ENCODE measurements around the gene TTC39C.
"Not testable (repeated sequence)": the region's sequence is repeated elsewhere in the genome, so short reads cannot be mapped to it uniquely, and the experiment has no call there.

Gene TTC39C

GRCh38 chr18:24112874-24113615 is 98.5 kb downstream of the TTC39C start:
- H3K4me3 ChIP-seq (ENCODE audit: low read length): no peak overlapping the region
- no peak for DNase-seq (ENCODE audit: low read depth, low spot score)

GRCh38 chr18:24114924-24115549 is 100.5 kb downstream of the TTC39C start:
- DNase-seq (ENCODE audit: low read depth, low spot score): no peak
- H3K4me3 ChIP-seq (ENCODE audit: low read length): no peak overlapping the region

- DNase-seq (ENCODE audit: low read depth, low spot score): peak; percentile 14
- no peak overlapping the region for H3K4me3 ChIP-seq (ENCODE audit: low read length)
Observed at GRCh38 chr18:24115628-24116027, 101.1 kb downstream of the TTC39C start.

GRCh38 chr18:24118750-24119577 is 104.4 kb downstream of the TTC39C start:
- no peak overlapping the region for H3K4me3 ChIP-seq (ENCODE audit: low read length)
- DNase-seq (ENCODE audit: low read depth, low spot score): peak; percentile 76

GRCh38 chr18:24120676-24121075 is 106.1 kb downstream of the TTC39C start:
- DNase-seq (ENCODE audit: low read depth, low spot score): no peak

GRCh38 chr18:24121625-24122024 is 107.1 kb downstream of the TTC39C start:
- no peak overlapping the region for H3K4me3 ChIP-seq (ENCODE audit: low read length)
- DNase-seq (ENCODE audit: low read depth, low spot score): no peak

More at GRCh38 chr18:24120676-24121075, 106.1 kb downstream of the TTC39C start:
- no peak overlapping the region for H3K4me3 ChIP-seq (ENCODE audit: low read length)

- no peak for DNase-seq (ENCODE audit: low read depth, low spot score)
- H3K4me3 ChIP-seq (ENCODE audit: low read length): no peak overlapping the region
Observed at GRCh38 chr18:24126155-24126961, 111.8 kb downstream of the TTC39C start.

- no peak overlapping the region for H3K4me3 ChIP-seq (ENCODE audit: low read length)
- no peak for DNase-seq (ENCODE audit: low read depth, low spot score)
Observed at GRCh38 chr18:24127735-24128134, 113.2 kb downstream of the TTC39C start.

GRCh38 chr18:24128700-24129099 is 114.1 kb downstream of the TTC39C start:
- H3K4me3 ChIP-seq (ENCODE audit: low read length): no peak overlapping the region
- DNase-seq (ENCODE audit: low read depth, low spot score): no peak

- no peak overlapping the region for H3K4me3 ChIP-seq (ENCODE audit: low read length)
- DNase-seq (ENCODE audit: low read depth, low spot score): no peak
Observed at GRCh38 chr18:24130494-24130893, 115.9 kb downstream of the TTC39C start.

GRCh38 chr18:24136967-24137373 is 122.4 kb downstream of the TTC39C start:
- H3K4me3 ChIP-seq (ENCODE audit: low read length): no peak overlapping the region
- DNase-seq (ENCODE audit: low read depth, low spot score): no peak

GRCh38 chr18:24138409-24138788 is 123.8 kb downstream of the TTC39C start:
- H3K4me3 ChIP-seq (ENCODE audit: low read length): no peak overlapping the region
- DNase-seq (ENCODE audit: low read depth, low spot score): no peak

GRCh38 chr18:24138789-24139616 is 124.4 kb downstream of the TTC39C start, which contains the start of gene CABYR:
TSS of gene CABYR (plus strand) at chr18:24139062. CDS start at chr18:24143115, 4,053 bp downstream.
- H3K4me3 ChIP-seq (ENCODE audit: low read length): no peak within 1 kb of the TSS
- no peak for DNase-seq (ENCODE audit: low read depth, low spot score)

GRCh38 chr18:24140697-24141096 is 126.1 kb downstream of the TTC39C start:
- no peak for DNase-seq (ENCODE audit: low read depth, low spot score)
- H3K4me3 ChIP-seq (ENCODE audit: low read length): no peak overlapping the region

GRCh38 chr18:24142376-24142775 is 127.8 kb downstream of the TTC39C start:
- no peak for DNase-seq (ENCODE audit: low read depth, low spot score)

GRCh38 chr18:24149591-24149990 is 135.0 kb downstream of the TTC39C start:
- H3K4me3 ChIP-seq (ENCODE audit: low read length); DNase-seq (ENCODE audit: low read depth, low spot score): not testable (repeated sequence)

More at GRCh38 chr18:24142376-24142775, 127.8 kb downstream of the TTC39C start:
- no peak overlapping the region for H3K4me3 ChIP-seq (ENCODE audit: low read length)

GRCh38 chr18:24153397-24153796 is 138.8 kb downstream of the TTC39C start:
- DNase-seq (ENCODE audit: low read depth, low spot score): no peak
- no peak overlapping the region for H3K4me3 ChIP-seq (ENCODE audit: low read length)

GRCh38 chr18:24157855-24158254 is 143.3 kb downstream of the TTC39C start:
- H3K4me3 ChIP-seq (ENCODE audit: low read length): no peak overlapping the region
- no peak for DNase-seq (ENCODE audit: low read depth, low spot score)

Measured in Jurkat, Clone E6-1 (cell line).